Smooth muscle cell of the pulmonary artery (primary cell): Measurements from ENCODE around the gene OSBPL9. TPM values are rescaled to one million over a fixed set of nuclear protein-coding genes. Genes with fewer than 3 reads are reported as not detected.

Experiments used
- total RNA-seq: library from RNA; depleted of rRNA; stranded (reverse); fragments of >200 nt; gene quantifications from 2 replicates; pipeline ENCODE4 v1.2.3, GENCODE V29; 2014

The OSBPL9 gene
- 68.1 and 77.0 TPM in 2 replicates for total RNA-seq

GRCh38 chr1:51616903-51617708 lies at the start of gene OSBPL9:
Gene OSBPL9, plus strand, starts transcription at chr1:51617092. Its CDS starts 19 bp downstream, at chr1:51617111.

Other genes with a start within 250 kb of the OSBPL9 start
- gene EPS15, start 97.8 kb upstream of the OSBPL9 start, total RNA-seq, result 43.6 and 61.2 TPM in 2 replicates